ENCODE results near the gene CORO2B.

CORO2B gene

GRCh38 chr15:68774521-68775235 is 195.9 kb downstream of the CORO2B start:
- DNase-seq (ENCODE audit: low read depth): no peak

DNA sequence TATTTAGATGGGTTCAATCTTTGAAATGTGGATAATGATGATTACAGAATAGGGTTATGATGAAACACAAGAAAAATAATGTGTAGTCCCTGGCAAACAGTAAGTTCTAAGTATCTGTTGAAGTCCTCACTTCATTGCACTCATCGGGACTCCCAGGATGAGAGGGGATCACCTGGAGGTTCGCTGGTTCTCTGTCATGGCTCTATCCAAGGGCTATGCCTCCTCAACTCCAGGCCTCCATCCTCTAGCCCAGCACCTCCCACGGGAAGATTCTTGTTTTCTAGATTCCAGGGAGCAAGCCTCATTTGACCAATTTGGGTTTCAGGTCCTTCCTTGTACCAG is 196.4 kb downstream of the CORO2B start:
- DNase-seq (ENCODE audit: low read depth): no peak

GRCh38 chr15:68775671-68776476 is 197.1 kb downstream of the CORO2B start:
- no peak for DNase-seq (ENCODE audit: low read depth)

- no peak for DNase-seq (ENCODE audit: low read depth)
Measured at GRCh38 chr15:68776477-68777270, 197.9 kb downstream of the CORO2B start.
